A549 (cell line): Measurements from ENCODE around the gene ERN1. TPM values are rescaled to one million over a fixed set of nuclear protein-coding genes. Genes with fewer than 3 reads are reported as not detected.

Source experiments
- ATAC-seq, 2 experiments: fragments of 200-7000 bp in 1 of 2; fragments of >200 bp in 1 of 2; cut with Nextera tagmentation in 1 of 2; cut with Tn5 transposase in 1 of 2; 3 replicates each; pipeline versions ENCODE4 v1.8.0 to v1.9.1; 2018 to 2020; ENCODE audit warnings: mild to moderate bottlenecking in 1 of 2, moderate library complexity in 1 of 2
- CTCF ChIA-PET: fragments of 300-600 bp; sonication (Branson Sonifier 250); formaldehyde crosslinking; extraction: SDS; loops from one replicate; lab custom pipeline; 2021; ENCODE audit warnings: antibody characterized with exemption, inconsistent platforms; lab: Yijun Ruan, JAX
- POLR2A ChIA-PET: fragments of 350-600 bp; formaldehyde crosslinking; extraction: SDS; loops from one replicate; lab custom pipeline; 2021; ENCODE audit warnings: antibody characterized with exemption, inconsistent platforms; lab: Yijun Ruan, JAX
- DNase-seq, 2 experiments: peaks; one replicate each; pipeline versions ENCODE4 v3.0.0 to v3.0.0-alpha.2; 2011 to 2016; ENCODE audit warnings: low read depth in 1 of 2, low spot score in 1 of 2
- FAIRE-seq: peaks from 2 replicates; lab custom pipeline; 2011; peaks lifted over from hg19 to GRCh38; lab: Jason Lieb, UNC
- H3K27ac ChIP-seq, 2 experiments: fragments of >200 bp; sonication (Bioruptor Twin); formaldehyde crosslinking; 3 replicates each; pipeline ENCODE4 v1.5.1; 2016 to 2017
- H3K4me1 ChIP-seq: fragments of >200 bp; sonication (Bioruptor Twin); formaldehyde crosslinking; 3 replicates; pipeline ENCODE4 v1.6.1; 2016
- H3K4me2 ChIP-seq: fragments of >200 bp; sonication (Bioruptor Twin); formaldehyde crosslinking; 3 replicates; pipeline ENCODE4 v1.6.1; 2016
- H3K4me3 ChIP-seq: fragments of >200 bp; sonication (Bioruptor Twin); formaldehyde crosslinking; 3 replicates; pipeline ENCODE4 v1.5.1; 2016
- H3K9me3 ChIP-seq: fragments of >200 bp; sonication (Bioruptor Twin); formaldehyde crosslinking; 3 replicates; pipeline ENCODE4 v1.6.1; 2016
- BCL3 ChIP-seq: fragments of >200 bp; sonication (Bioruptor Twin); formaldehyde crosslinking; IDR thresholded peaks from 3 replicates; pipeline ENCODE4 v1.6.1; 2016
- CHD2 ChIP-seq: fragments of 150-350 bp; IDR thresholded peaks from 2 replicates; pipeline ENCODE4 v1.6.1; 2014; ENCODE audit warnings: low read length; ENCODE audit not compliant: partially characterized antibody
- EHF ChIP-seq: fragments of 250-450 bp; sonication (Bioruptor Pico); IDR thresholded peaks from 2 replicates; pipeline ENCODE4 v1.5.0; 2020; ENCODE audit warnings: mild to moderate bottlenecking
- EP300 ChIP-seq, 2 experiments: fragments of >200 bp; sonication (Bioruptor Twin); formaldehyde crosslinking; IDR thresholded peaks; 2 replicates in 1 of 2; 3 replicates in 1 of 2; pipeline ENCODE4 v1.6.1; 2016 to 2017
- FOXS1 ChIP-seq: fragments of 250-450 bp; sonication (Bioruptor Pico); IDR thresholded peaks from 2 replicates; pipeline ENCODE4 v1.5.0; 2020; ENCODE audit warnings: mild to moderate bottlenecking, moderate library complexity
- HOXB13 ChIP-seq: fragments of 250-450 bp; sonication (Bioruptor Pico); IDR thresholded peaks from 2 replicates; pipeline ENCODE4 v1.5.0; 2020; ENCODE audit warnings: low read depth, mild to moderate bottlenecking, moderate library complexity
- JUN ChIP-seq, 2 experiments: fragments of >200 bp; sonication (Bioruptor Twin); formaldehyde crosslinking; IDR thresholded peaks; 2 replicates in 1 of 2; 3 replicates in 1 of 2; pipeline ENCODE4 v1.6.1; 2016 to 2017
- JUNB ChIP-seq: fragments of >200 bp; sonication (Bioruptor Twin); formaldehyde crosslinking; IDR thresholded peaks from 2 replicates; pipeline ENCODE4 v1.6.1; 2016
- MAFK ChIP-seq: fragments of 450-650 bp; IDR thresholded peaks from 2 replicates; pipeline ENCODE4 v1.6.1; 2014; ENCODE audit not compliant: partially characterized antibody
- MAZ ChIP-seq: fragments of 150-350 bp; IDR thresholded peaks from 2 replicates; pipeline ENCODE4 v1.6.1; 2014; ENCODE audit warnings: antibody characterized with exemption, low read depth, low read length, borderline replicate concordance
- MYC ChIP-seq: IDR thresholded peaks from 2 replicates; pipeline ENCODE4 v1.6.1; 2012; ENCODE audit warnings: mild to moderate bottlenecking, inconsistent platforms, low read length, improper control_type of control experiment, borderline replicate concordance
- NPAS2 ChIP-seq: fragments of 250-450 bp; sonication (Bioruptor Pico); IDR thresholded peaks from 2 replicates; pipeline ENCODE4 v1.8.0; 2022; ENCODE audit warnings: mild to moderate bottlenecking, moderate library complexity, borderline replicate concordance
- NR3C1 ChIP-seq: fragments of >200 bp; sonication (Bioruptor Twin); formaldehyde crosslinking; IDR thresholded peaks from 3 replicates; pipeline ENCODE4 v1.6.1; 2017
- RARB ChIP-seq: fragments of 250-450 bp; sonication (Bioruptor Pico); IDR thresholded peaks from 2 replicates; pipeline ENCODE4 v1.8.0; 2021; ENCODE audit warnings: mild to moderate bottlenecking, moderate library complexity
- RCOR1 ChIP-seq: fragments of 150-350 bp; IDR thresholded peaks from 2 replicates; pipeline ENCODE4 v1.6.1; 2014; ENCODE audit warnings: antibody characterized with exemption, low read length, low read depth
- SREBF2 ChIP-seq: fragments of 450-650 bp; IDR thresholded peaks from 2 replicates; pipeline ENCODE4 v1.6.1; 2014; ENCODE audit warnings: mild to moderate bottlenecking, moderate library complexity
- TFCP2L1 ChIP-seq: fragments of 250-450 bp; sonication (Bioruptor Pico); IDR thresholded peaks from 2 replicates; pipeline ENCODE4 v1.5.0; 2021; ENCODE audit warnings: mild to moderate bottlenecking
- USF2 ChIP-seq: fragments of 450-650 bp; IDR thresholded peaks from 2 replicates; pipeline ENCODE4 v1.6.1; 2014; ENCODE audit warnings: antibody characterized with exemption
- ZC3H11A ChIP-seq: fragments of 450-650 bp; IDR thresholded peaks from 2 replicates; pipeline ENCODE4 v1.6.1; 2014; ENCODE audit warnings: antibody characterized with exemption, mild to moderate bottlenecking
- ZNF302 ChIP-seq: fragments of 250-450 bp; sonication (Bioruptor Pico); IDR thresholded peaks from 2 replicates; pipeline ENCODE4 v1.9.0; 2021; ENCODE audit warnings: inconsistent platforms, mild to moderate bottlenecking, moderate library complexity
- ZSCAN20 ChIP-seq: fragments of 250-450 bp; sonication (Bioruptor Pico); IDR thresholded peaks from 2 replicates; pipeline ENCODE4 v1.8.0; 2022; ENCODE audit warnings: mild to moderate bottlenecking, moderate library complexity
- WGBS: methylation state at CpG from one replicate; pipeline ENCODE4 v1.1.6; 2017; ENCODE audit errors: missing lambda C conversion rate; 5-methylcytosine and 5-hydroxymethylcytosine counted together
- polyA plus RNA-seq, 4 experiments: library from polyadenylated mRNA; depleted of rRNA in 3 of 4; stranded (reverse); fragments of >200 nt; fragmentation: RNase III in 1 of 4; extraction: RNeasy Plus Mini Kit Qiagen cat#74134 plus additional on column Dnase treatment in 1 of 4; gene quantifications; 2 replicates in 3 of 4; 3 replicates in 1 of 4; pipeline ENCODE4 v1.2.3, GENCODE V29; 2011 to 2017

ERN1 gene
- polyA plus RNA-seq, 2 of the 4 experiments (the other 2 are of a cell fraction), result 4.1 to 19.8 TPM

- 92% methylated on average over 9 of the region's 9 CpGs for WGBS
- TF ChIP-seq NR3C1 (no peak), JUN (IDR thresholded peaks at IDR 0.05) (no peak)
- TF ChIP-seq, all 56 proteins: peak for 0
- no peak overlapping the region for H3K4me3 ChIP-seq
- POLR2A ChIA-PET, result no interaction called here
- CTCF ChIA-PET, result interaction anchor here (0.9 to 11.6 kb wide), 6 partner anchors 21 to 200 kb away, joined by 3 to 206 read pairs (median 6); partner anchors contain the start of gene ERN1
- H3K9me3 ChIP-seq, result no peaks in the 10 kb centered on the region
- DNase-seq (no peak), FAIRE-seq (no peak), ATAC-seq (no peak)
- H3K4me2 ChIP-seq, result no peak overlapping the region
- no peaks in the 10 kb centered on the region for H3K4me1 ChIP-seq
- no peak overlapping the region for H3K27ac ChIP-seq
Observed at GRCh38 chr17:64048805-64049204, 81.1 kb downstream of the ERN1 start.

- H3K27ac ChIP-seq, result no peak overlapping the region
- no peak for TF ChIP-seq ZSCAN20 (CRISPR knock-in tag)
- no peak for TF ChIP-seq EHF (CRISPR knock-in tag)
- ATAC-seq (no peak), DNase-seq (no peak), FAIRE-seq (no peak)
- WGBS, result 88% methylated on average over 13 of the region's 13 CpGs
- ChIA-PET POLR2A (no interaction called here), CTCF (interaction anchor here (0.8 to 11.6 kb wide), 8 partner anchors 9 to 133 kb away, joined by 3 to 206 read pairs (median 6); partner anchors contain the start of genes CSHL1 and ERN1)
- H3K4me1 ChIP-seq, result no peaks in the 10 kb centered on the region
- no peak overlapping the region for H3K4me3 ChIP-seq
- H3K9me3 ChIP-seq, result no peaks in the 10 kb centered on the region
- no peak overlapping the region for H3K4me2 ChIP-seq
Observed at GRCh38 chr17:64045176-64045575, 84.8 kb downstream of the ERN1 start.

- 89% methylated on average over 12 of the region's 12 CpGs for WGBS
- Histone ChIP-seq H3K27ac (no peak overlapping the region), H3K4me2 (no peak overlapping the region), H3K9me3 (no peaks in the 10 kb centered on the region), H3K4me1 (no peaks in the 10 kb centered on the region), H3K4me3 (no peak overlapping the region)
- DNase-seq (no peak), FAIRE-seq (peak; percentile 13), ATAC-seq (no peak)
- POLR2A ChIA-PET, result interaction anchor here (1.3 kb wide), 1 partner anchor 103 kb away, joined by 4 read pairs; no protein-coding TSS in a partner anchor
- CTCF ChIA-PET, result interaction anchor here (0.6 to 11.6 kb wide), 13 partner anchors 8 to 263 kb away, joined by 3 to 206 read pairs (median 4); partner anchors contain the start of genes ERN1 and ICAM2
- no peak for TF ChIP-seq BCL3
- TF ChIP-seq MAFK, result peak; percentile 88
- TF ChIP-seq FOXS1 (CRISPR knock-in tag), result no peak
Observed at GRCh38 chr17:64042700-64043485, 87.1 kb downstream of the ERN1 start.

DNA sequence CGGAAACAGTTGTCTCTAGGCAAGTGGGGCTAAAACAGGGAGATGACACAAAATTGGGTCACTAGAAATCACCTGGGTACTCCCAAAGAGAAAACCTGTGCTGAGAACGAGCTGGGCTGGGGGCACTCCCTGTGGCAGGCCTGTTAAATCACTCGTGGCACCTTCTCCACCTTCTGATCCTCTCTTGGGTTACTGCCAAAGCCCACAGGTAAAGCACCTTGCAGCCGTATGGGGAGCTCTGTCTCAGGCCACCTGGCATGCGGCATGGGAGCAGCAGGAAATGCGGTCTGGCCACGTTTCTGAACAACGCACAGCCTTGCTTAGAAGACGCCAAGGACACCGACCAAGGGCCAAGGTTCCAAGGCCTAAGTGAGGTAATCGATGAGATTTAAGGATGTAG is 88.0 kb downstream of the ERN1 start:
- DNase-seq (no peak), ATAC-seq (no peak), FAIRE-seq (no peak)
- POLR2A ChIA-PET, result no interaction called here
- Histone ChIP-seq H3K4me2 (no peak overlapping the region), H3K27ac (no peak overlapping the region), H3K4me1 (no peaks in the 10 kb centered on the region), H3K4me3 (no peak overlapping the region), H3K9me3 (no peaks in the 10 kb centered on the region)
- 72% methylated on average over 11 of the region's 11 CpGs for WGBS
- TF ChIP-seq MYC (no peak), TFCP2L1 (CRISPR knock-in tag) (no peak), CHD2 (no peak), SREBF2 (no peak), RARB (no peak), USF2 (no peak), NR3C1 (no peak), HOXB13 (CRISPR knock-in tag) (no peak), JUNB (no peak), MAZ (no peak), EHF (CRISPR knock-in tag) (no peak), RCOR1 (no peak), ZC3H11A (no peak), NPAS2 (CRISPR knock-in tag) (no peak), EP300 (IDR thresholded peaks at IDR 0.05) (no peak), ZNF302 (CRISPR knock-in tag) (no peak)
- CTCF ChIA-PET, result interaction anchor here (1.0 to 11.6 kb wide), 13 partner anchors 9 to 152 kb away, joined by 3 to 206 read pairs (median 4); partner anchors contain the start of genes ERN1 and ICAM2
